ENCODE measurements around the gene AGA. TPM values are rescaled to one million over a fixed set of nuclear protein-coding genes. Genes with fewer than 3 reads are reported as not detected.

AGA gene
- total RNA-seq, result 17.2 TPM

- DNase-seq, result peak; percentile 88
Measured at GRCh38 chr4:177441803-177442622, at the start of gene AGA. Gene AGA (minus strand): TSS chr4:177442437. CDS start chr4:177442375, 62 bp downstream.

- DNase-seq, result no peak
Measured at GRCh38 chr4:177492022-177492421, 49.8 kb upstream of the AGA start.

- DNase-seq, result no peak
Measured at GRCh38 chr4:177490769-177491168, 48.5 kb upstream of the AGA start.

GRCh38 chr4:177489471-177490246, 47.4 kb upstream of the AGA start:
- no peak for DNase-seq

- no peak for DNase-seq
Measured at GRCh38 chr4:177487977-177488376, 45.7 kb upstream of the AGA start.

- no peak for DNase-seq
Measured at GRCh38 chr4:177485528-177485927, 43.3 kb upstream of the AGA start.

GRCh38 chr4:177484613-177485021, 42.4 kb upstream of the AGA start:
- no peak for DNase-seq

GRCh38 chr4:177483760-177484159, 41.5 kb upstream of the AGA start:
- no peak for DNase-seq

GRCh38 chr4:177483271-177483670, 41.0 kb upstream of the AGA start:
- no peak for DNase-seq

GRCh38 chr4:177482367-177482766, 40.1 kb upstream of the AGA start:
- DNase-seq, result no peak

- no peak for DNase-seq
Measured at GRCh38 chr4:177480795-177481194, 38.6 kb upstream of the AGA start.

GRCh38 chr4:177479063-177479462, 36.8 kb upstream of the AGA start:
- DNase-seq, result no peak

- no peak for DNase-seq
Measured at GRCh38 chr4:177478496-177478895, 36.3 kb upstream of the AGA start.

- no peak for DNase-seq
Measured at GRCh38 chr4:177473991-177474390, 31.8 kb upstream of the AGA start.

GRCh38 chr4:177464026-177464425, 21.8 kb upstream of the AGA start:
- DNase-seq, result no peak

GRCh38 chr4:177461606-177462005, 19.4 kb upstream of the AGA start:
- DNase-seq, result no peak

GRCh38 chr4:177460460-177460859, 18.2 kb upstream of the AGA start:
- DNase-seq, result no peak

- peak; percentile 47 for DNase-seq
Measured at GRCh38 chr4:177455561-177455970, 13.3 kb upstream of the AGA start.

GRCh38 chr4:177453116-177453515, 10.9 kb upstream of the AGA start:
- DNase-seq, result no peak

- no peak for DNase-seq
Measured at GRCh38 chr4:177451108-177451500, 8.9 kb upstream of the AGA start.

- DNase-seq, result no peak
Measured at GRCh38 chr4:177450426-177451107, 8.3 kb upstream of the AGA start.

- no peak for DNase-seq
Measured at GRCh38 chr4:177448850-177449249, 6.6 kb upstream of the AGA start.

GRCh38 chr4:177447417-177448004, 5.3 kb upstream of the AGA start:
- no peak for DNase-seq
